Right lung (tissue), 5 donors: ENCODE measurements around the gene PCIF1. TPM values are rescaled to one million over a fixed set of nuclear protein-coding genes. Genes with fewer than 3 reads are reported as not detected.
A peak's percentile ranks its signal among the peaks of the same experiment; 100 is the strongest.
"Not testable (repeated sequence)": the region's sequence is repeated elsewhere in the genome, so short reads cannot be mapped to it uniquely, and the experiment has no call there.

Experiments used
- DNase-seq, 2 donors: peaks; one replicate each; pipeline ENCODE4 v3.0.0-alpha.2; 2013
- polyA plus RNA-seq, 5 donors: library from polyadenylated mRNA; unstranded; fragments of 120-200 nt; gene quantifications; one replicate each; pipeline versions ENCODE4 v1.2.1 to v1.2.3, GENCODE V29; 2013; ENCODE audit warnings: inconsistent platforms in 1 of 5, low replicate concordance in 1 of 5; ENCODE audit not compliant: insufficient read length in 5 of 5, insufficient read depth in 1 of 5

Gene PCIF1
- polyA plus RNA-seq, 5 donors: 35.5 to 51.2 (median 44.2) TPM

GRCh38 chr20:45901332-45901731 lies 33.2 kb upstream of the PCIF1 start:
- not testable (repeated sequence) for DNase-seq

GRCh38 chr20:45902199-45902701 lies 32.2 kb upstream of the PCIF1 start:
- no peak for DNase-seq

- DNase-seq: no peak
Measured at GRCh38 chr20:45904583-45905504, 29.6 kb upstream of the PCIF1 start.

GRCh38 chr20:45905505-45906079 lies 28.9 kb upstream of the PCIF1 start:
- no peak for DNase-seq

GRCh38 chr20:45907219-45907948 lies 27.1 kb upstream of the PCIF1 start:
- DNase-seq: no peak

GRCh38 chr20:45908084-45908483 lies 26.4 kb upstream of the PCIF1 start:
- no peak for DNase-seq

- no peak for DNase-seq
Measured at GRCh38 chr20:45909336-45909808, 25.1 kb upstream of the PCIF1 start.

GRCh38 chr20:45909817-45910669 lies 24.4 kb upstream of the PCIF1 start:
- DNase-seq: no peak

GRCh38 chr20:45910670-45911485 lies 23.6 kb upstream of the PCIF1 start:
- peak; percentile 90 to 93 for DNase-seq

GRCh38 chr20:45911486-45912343 lies 22.8 kb upstream of the PCIF1 start, which contains the start of gene PLTP:
Gene PLTP (minus strand): TSS chr20:45912155. CDS start chr20:45911452, 703 bp downstream.
- peak; percentile 82 to 83 for DNase-seq

GRCh38 chr20:45912344-45912682 lies 22.2 kb upstream of the PCIF1 start:
- DNase-seq: no peak

GRCh38 chr20:45913116-45913515 lies 21.4 kb upstream of the PCIF1 start:
- no peak for DNase-seq

- no peak for DNase-seq
Measured at GRCh38 chr20:45917790-45918141, 16.7 kb upstream of the PCIF1 start.

- DNase-seq: peak in 1 of 2 donors; percentile 33
Measured at GRCh38 chr20:45918182-45918737, 16.2 kb upstream of the PCIF1 start.

GRCh38 chr20:45918779-45919537 lies 15.5 kb upstream of the PCIF1 start:
- no peak for DNase-seq

GRCh38 chr20:45919542-45920399 lies 14.7 kb upstream of the PCIF1 start:
- DNase-seq: peak; percentile 80 to 85
